ENCODE data around the gene ASF1B.

The ASF1B gene

DNA sequence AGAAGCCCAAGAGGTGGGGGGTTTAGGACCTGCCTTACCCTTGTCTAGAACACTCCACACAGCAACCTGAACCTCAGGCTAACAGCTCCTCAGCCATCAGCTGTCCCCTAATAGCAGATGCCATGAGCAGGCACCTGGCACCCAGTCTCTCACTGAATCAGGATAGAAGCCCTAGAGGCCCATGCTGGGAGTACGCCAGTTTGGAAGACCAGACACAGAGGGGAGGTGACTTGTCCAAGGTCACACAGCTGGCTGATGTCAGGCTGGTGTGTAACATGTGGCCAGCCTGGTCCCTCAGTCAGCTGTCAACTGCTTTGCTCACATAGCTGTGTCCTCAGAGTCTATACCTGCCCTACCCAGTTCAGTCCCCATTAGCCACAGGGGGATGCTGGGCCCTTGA is 33.1 kb downstream of the ASF1B start:
- no peak for DNase-seq (ENCODE audit: low read depth)
- no peak for TF ChIP-seq CTCF (IDR thresholded peaks at IDR 0.05; ENCODE audit: control insufficient read depth, insufficient read depth, low read depth, low read length, missing control alignments)

DNA sequence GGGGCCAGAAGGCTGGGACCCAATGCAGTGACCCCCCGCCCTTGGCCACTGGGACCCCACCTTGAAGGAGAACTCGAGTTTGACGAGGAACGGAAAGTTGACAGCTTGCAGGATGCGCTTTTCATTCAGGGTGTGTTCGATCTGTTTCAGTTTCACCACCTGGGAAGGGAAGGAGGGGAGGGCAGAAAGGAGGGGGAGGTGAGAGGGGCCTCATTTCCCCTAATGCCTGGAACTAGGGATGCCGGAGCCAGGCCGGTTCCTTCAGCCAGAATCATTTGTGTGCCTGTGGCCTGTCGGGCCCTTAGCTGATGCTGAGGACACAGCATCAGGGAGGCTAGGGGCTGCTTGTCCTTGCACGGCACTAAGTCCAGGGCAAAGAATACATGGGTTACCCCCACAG is 33.6 kb downstream of the ASF1B start:
- H3K4me3 ChIP-seq (ENCODE audit: control insufficient read depth, low read depth, low read length) = no peak overlapping the region
- DNase-seq (ENCODE audit: low read depth) = no peak
- no peak for TF ChIP-seq CTCF (IDR thresholded peaks at IDR 0.05; ENCODE audit: control insufficient read depth, insufficient read depth, low read depth, low read length, missing control alignments)

More for the DNA sequence above, 33.1 kb downstream of the ASF1B start:
- H3K4me3 ChIP-seq (ENCODE audit: control insufficient read depth, low read depth, low read length) = no peak overlapping the region

GRCh38 chr19:14102102-14102696 is 34.2 kb downstream of the ASF1B start:
- TF ChIP-seq CTCF (IDR thresholded peaks at IDR 0.05; ENCODE audit: control insufficient read depth, insufficient read depth, low read depth, low read length, missing control alignments) = no peak
- no peak for DNase-seq (ENCODE audit: low read depth)
- no peak overlapping the region for H3K4me3 ChIP-seq (ENCODE audit: control insufficient read depth, low read depth, low read length)

GRCh38 chr19:14101003-14101545 is 35.3 kb downstream of the ASF1B start:
- no peak overlapping the region for H3K4me3 ChIP-seq (ENCODE audit: control insufficient read depth, low read depth, low read length)
- TF ChIP-seq CTCF (IDR thresholded peaks at IDR 0.05; ENCODE audit: control insufficient read depth, insufficient read depth, low read depth, low read length, missing control alignments) = no peak
- DNase-seq (ENCODE audit: low read depth) = no peak

- no peak overlapping the region for H3K4me3 ChIP-seq (ENCODE audit: control insufficient read depth, low read depth, low read length)
- DNase-seq (ENCODE audit: low read depth) = no peak
- peak; percentile 20 for TF ChIP-seq CTCF (IDR thresholded peaks at IDR 0.05; ENCODE audit: control insufficient read depth, insufficient read depth, low read depth, low read length, missing control alignments)
These were observed 38.7 kb downstream of the ASF1B start for GRCh38 chr19:14097532-14098151.

GRCh38 chr19:14096272-14096992 is 40.0 kb downstream of the ASF1B start:
- no peak for TF ChIP-seq CTCF (IDR thresholded peaks at IDR 0.05; ENCODE audit: control insufficient read depth, insufficient read depth, low read depth, low read length, missing control alignments)
- no peak overlapping the region for H3K4me3 ChIP-seq (ENCODE audit: control insufficient read depth, low read depth, low read length)
- DNase-seq (ENCODE audit: low read depth) = no peak

Data from AG09309 (cell line).